Bronchial epithelial cell (primary cell): Measurements from ENCODE around the gene PDE11A. TPM values are rescaled to one million over a fixed set of nuclear protein-coding genes. Genes with fewer than 3 reads are reported as not detected.
A peak's percentile ranks its signal among the peaks of the same experiment; 100 is the strongest.

ENCODE experiments used
- DNase-seq: peaks from one replicate; pipeline ENCODE4 v3.0.0-alpha.2; 2010; ENCODE audit warnings: low read depth
- FAIRE-seq: peaks from 2 replicates; lab custom pipeline; 2011; peaks lifted over from hg19 to GRCh38; lab: Jason Lieb, UNC
- H3K27me3 ChIP-seq: 2 replicates; pipeline ENCODE4 v1.5.1; 2011; ENCODE audit warnings: low read length; ENCODE audit not compliant: control insufficient read depth, insufficient read depth
- H3K36me3 ChIP-seq: 2 replicates; pipeline ENCODE4 v1.5.1; 2011; ENCODE audit warnings: low read length; ENCODE audit not compliant: control insufficient read depth, insufficient read depth
- H3K4me3 ChIP-seq: 2 replicates; pipeline ENCODE4 v1.5.1; 2011; ENCODE audit warnings: mild to moderate bottlenecking, low read depth, low read length, control low read depth
- total RNA-seq: library from RNA; depleted of rRNA; stranded (reverse); fragments of >200 nt; gene quantifications from 2 replicates; pipeline ENCODE4 v1.2.1, GENCODE V29; 2014
- TF ChIP-seq, protein P1 (sequence below): IDR thresholded peaks from 2 replicates; pipeline ENCODE4 v1.5.1; 2011; ENCODE audit warnings: mild to moderate bottlenecking, moderate library complexity, low read length, control low read depth, inconsistent platforms; ENCODE audit not compliant: insufficient read depth, severe bottlenecking

The PDE11A gene
- total RNA-seq, 1 donor from 2014 or later, result not detected

GRCh38 chr2:177763531-177764265 lies 308.9 kb downstream of the PDE11A start:
- TF ChIP-seq, protein P1, sequence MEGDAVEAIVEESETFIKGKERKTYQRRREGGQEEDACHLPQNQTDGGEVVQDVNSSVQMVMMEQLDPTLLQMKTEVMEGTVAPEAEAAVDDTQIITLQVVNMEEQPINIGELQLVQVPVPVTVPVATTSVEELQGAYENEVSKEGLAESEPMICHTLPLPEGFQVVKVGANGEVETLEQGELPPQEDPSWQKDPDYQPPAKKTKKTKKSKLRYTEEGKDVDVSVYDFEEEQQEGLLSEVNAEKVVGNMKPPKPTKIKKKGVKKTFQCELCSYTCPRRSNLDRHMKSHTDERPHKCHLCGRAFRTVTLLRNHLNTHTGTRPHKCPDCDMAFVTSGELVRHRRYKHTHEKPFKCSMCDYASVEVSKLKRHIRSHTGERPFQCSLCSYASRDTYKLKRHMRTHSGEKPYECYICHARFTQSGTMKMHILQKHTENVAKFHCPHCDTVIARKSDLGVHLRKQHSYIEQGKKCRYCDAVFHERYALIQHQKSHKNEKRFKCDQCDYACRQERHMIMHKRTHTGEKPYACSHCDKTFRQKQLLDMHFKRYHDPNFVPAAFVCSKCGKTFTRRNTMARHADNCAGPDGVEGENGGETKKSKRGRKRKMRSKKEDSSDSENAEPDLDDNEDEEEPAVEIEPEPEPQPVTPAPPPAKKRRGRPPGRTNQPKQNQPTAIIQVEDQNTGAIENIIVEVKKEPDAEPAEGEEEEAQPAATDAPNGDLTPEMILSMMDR, result peak; percentile 95
- DNase-seq (peak; percentile 55), FAIRE-seq (no peak)
- Histone ChIP-seq H3K27me3 (no peaks in the 10 kb centered on the region), H3K4me3 (no peak overlapping the region), H3K36me3 (no peaks in the 10 kb centered on the region)

GRCh38 chr2:177759443-177759842 lies 313.1 kb downstream of the PDE11A start:
- TF ChIP-seq, protein P1, result no peak
- Histone ChIP-seq H3K4me3 (no peak overlapping the region), H3K27me3 (no peaks in the 10 kb centered on the region), H3K36me3 (no peaks in the 10 kb centered on the region)
- no peak for FAIRE-seq
- DNase-seq, result no peak

- no peak for FAIRE-seq
Observed at GRCh38 chr2:177758591-177759371, 313.8 kb downstream of the PDE11A start.

DNA sequence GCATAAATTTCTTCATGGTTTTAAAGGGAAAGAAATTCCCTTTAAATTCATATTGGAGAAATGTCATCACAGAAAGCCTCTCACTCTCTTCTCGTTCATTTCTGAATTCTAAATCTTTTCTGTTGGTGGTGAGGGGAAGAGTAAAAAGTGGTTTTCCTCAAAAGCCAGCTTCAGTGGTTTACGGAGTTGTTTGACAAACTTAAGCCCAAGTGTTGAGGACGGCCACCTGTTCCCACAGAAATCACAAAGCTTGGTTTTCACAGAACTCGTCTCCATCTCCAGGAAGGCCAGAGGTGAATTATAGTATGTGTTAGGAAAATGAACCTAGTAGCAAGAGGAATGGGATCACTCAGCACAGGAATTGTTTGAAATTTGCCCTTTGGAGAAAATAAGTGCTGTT lies 316.2 kb downstream of the PDE11A start:
- no peaks in the 10 kb centered on the region for H3K36me3 ChIP-seq
- H3K27me3 ChIP-seq, result no peaks in the 10 kb centered on the region
- H3K4me3 ChIP-seq, result no peak overlapping the region
- DNase-seq, result no peak
- FAIRE-seq, result no peak
- TF ChIP-seq, protein P1, result no peak

More at GRCh38 chr2:177758591-177759371, 313.8 kb downstream of the PDE11A start:
- TF ChIP-seq, protein P1, result peak; percentile 30
- no peaks in the 10 kb centered on the region for H3K36me3 ChIP-seq
- H3K4me3 ChIP-seq, result no peak overlapping the region
- DNase-seq, result peak; percentile 20
- no peaks in the 10 kb centered on the region for H3K27me3 ChIP-seq

GRCh38 chr2:177754492-177754873 lies 318.1 kb downstream of the PDE11A start:
- DNase-seq (no peak), FAIRE-seq (no peak)
- Histone ChIP-seq H3K4me3 (no peak overlapping the region), H3K27me3 (no peaks in the 10 kb centered on the region), H3K36me3 (no peaks in the 10 kb centered on the region)
- TF ChIP-seq, protein P1, result no peak
